ENCODE results near the gene DIS3L. TPM values are rescaled to one million over a fixed set of nuclear protein-coding genes. Genes with fewer than 3 reads are reported as not detected.
"Not testable (repeated sequence)": the region's sequence is repeated elsewhere in the genome, so short reads cannot be mapped to it uniquely, and the experiment has no call there.

DIS3L gene
- total RNA-seq, 1 donor from 2014 or later: 13.1 TPM

GRCh38 chr15:66302489-66303278, 9.3 kb downstream of the DIS3L start:
- no peaks in the 10 kb centered on the region for H3K4me1 Mint-ChIP-seq (ENCODE audit: unreplicated experiment)

GRCh38 chr15:66304425-66304824, 11.1 kb downstream of the DIS3L start:
- not testable (repeated sequence) for DNase-seq (ENCODE audit: low spot score); H3K27ac Mint-ChIP-seq (ENCODE audit: unreplicated experiment); H3K27me3 Mint-ChIP-seq (ENCODE audit: unreplicated experiment); H3K4me3 Mint-ChIP-seq (ENCODE audit: unreplicated experiment); H3K36me3 Mint-ChIP-seq (ENCODE audit: low read depth, unreplicated experiment); H3K4me1 Mint-ChIP-seq (ENCODE audit: unreplicated experiment); H3K9me3 Mint-ChIP-seq (ENCODE audit: unreplicated experiment)

More at GRCh38 chr15:66302489-66303278, 9.3 kb downstream of the DIS3L start:
- Mint-ChIP-seq H3K9me3 (ENCODE audit: unreplicated experiment) (no peaks in the 10 kb centered on the region), H3K4me3 (ENCODE audit: unreplicated experiment) (no peak overlapping the region), H3K36me3 (ENCODE audit: low read depth, unreplicated experiment) (no peaks in the 10 kb centered on the region), H3K27me3 (ENCODE audit: unreplicated experiment) (peaks cover 1% of the 10 kb centered on the region), H3K27ac (ENCODE audit: unreplicated experiment) (no peak overlapping the region)
- no peak for DNase-seq (ENCODE audit: low spot score)
- TF ChIP-seq CTCF (IDR thresholded peaks at IDR 0.05; ENCODE audit: unreplicated experiment): no peak

DNA sequence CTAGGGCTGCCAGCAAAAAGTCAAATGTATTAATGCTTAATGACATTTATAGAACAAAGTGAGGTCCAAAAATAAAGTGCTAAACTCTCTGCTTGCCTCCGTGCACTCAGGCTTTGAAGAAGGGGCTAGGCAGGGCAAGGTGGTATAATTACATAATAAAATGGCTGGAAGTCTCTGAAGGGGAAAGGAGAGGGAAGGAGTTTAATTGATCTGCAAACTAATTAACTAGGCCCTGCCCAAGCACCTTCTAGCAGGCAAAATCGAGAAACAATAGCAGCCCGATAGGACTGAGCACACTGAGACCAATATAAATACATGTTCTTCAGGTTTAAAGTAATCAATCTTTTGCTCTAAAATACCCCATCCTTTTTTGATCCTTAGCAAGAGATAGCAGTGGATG, 13.0 kb downstream of the DIS3L start:
- Mint-ChIP-seq H3K27me3 (ENCODE audit: unreplicated experiment) (peaks cover 3% of the 10 kb centered on the region), H3K4me3 (ENCODE audit: unreplicated experiment) (no peak overlapping the region), H3K9me3 (ENCODE audit: unreplicated experiment) (no peaks in the 10 kb centered on the region), H3K36me3 (ENCODE audit: low read depth, unreplicated experiment) (peaks cover 4% of the 10 kb centered on the region), H3K4me1 (ENCODE audit: unreplicated experiment) (peaks cover 2% of the 10 kb centered on the region), H3K27ac (ENCODE audit: unreplicated experiment) (no peak overlapping the region)
- TF ChIP-seq CTCF (IDR thresholded peaks at IDR 0.05; ENCODE audit: unreplicated experiment): no peak
- DNase-seq (ENCODE audit: low spot score): no peak

DNA sequence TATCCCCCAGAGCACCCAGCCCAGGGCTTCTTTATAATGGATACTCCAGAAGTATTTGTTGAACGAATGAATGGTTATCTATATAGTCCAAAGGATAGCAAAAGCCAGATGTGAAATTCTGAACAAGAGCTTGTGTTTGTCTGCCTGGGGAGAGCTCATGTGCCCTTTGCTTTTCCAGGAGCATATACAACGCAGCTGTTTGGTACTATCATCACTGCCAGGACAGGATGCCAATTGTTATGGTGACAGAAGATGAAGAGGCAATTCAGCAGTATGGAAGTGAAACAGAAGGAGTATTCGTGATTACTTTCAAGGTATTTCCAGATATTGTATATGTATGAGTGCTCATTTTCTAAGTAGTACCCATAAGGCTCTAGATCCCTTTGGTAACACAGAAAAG, 15.2 kb downstream of the DIS3L start:
- Mint-ChIP-seq H3K27ac (ENCODE audit: unreplicated experiment) (no peak overlapping the region), H3K4me1 (ENCODE audit: unreplicated experiment) (peaks cover 2% of the 10 kb centered on the region), H3K36me3 (ENCODE audit: low read depth, unreplicated experiment) (peaks cover 10% of the 10 kb centered on the region), H3K9me3 (ENCODE audit: unreplicated experiment) (no peaks in the 10 kb centered on the region), H3K4me3 (ENCODE audit: unreplicated experiment) (no peak overlapping the region), H3K27me3 (ENCODE audit: unreplicated experiment) (peaks cover 3% of the 10 kb centered on the region)
- no peak for DNase-seq (ENCODE audit: low spot score)
- no peak for TF ChIP-seq CTCF (IDR thresholded peaks at IDR 0.05; ENCODE audit: unreplicated experiment)

DNA sequence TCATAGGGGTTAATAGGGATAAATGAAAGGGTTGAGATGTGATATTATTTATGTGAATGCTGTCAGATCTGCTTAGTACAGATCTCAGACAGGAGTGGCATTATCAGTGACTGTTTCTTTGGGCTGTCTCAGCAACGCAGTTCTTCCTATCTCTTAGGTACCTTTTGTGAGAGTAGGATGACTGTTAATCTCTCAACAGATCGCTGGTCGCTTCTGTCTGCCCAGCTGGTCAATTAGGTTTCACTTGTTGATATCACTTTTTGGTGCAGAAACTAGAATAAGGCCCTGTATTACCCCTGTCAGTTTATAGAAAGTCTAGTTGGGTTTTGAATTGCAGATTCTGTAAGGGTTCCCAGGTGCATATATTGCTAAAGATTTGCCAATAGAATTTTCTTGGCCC, 16.5 kb downstream of the DIS3L start:
- H3K27ac Mint-ChIP-seq (ENCODE audit: unreplicated experiment): no peak overlapping the region
- no peaks in the 10 kb centered on the region for H3K9me3 Mint-ChIP-seq (ENCODE audit: unreplicated experiment)
- H3K27me3 Mint-ChIP-seq (ENCODE audit: unreplicated experiment): peaks cover 3% of the 10 kb centered on the region
- no peak for DNase-seq (ENCODE audit: low spot score)
- H3K36me3 Mint-ChIP-seq (ENCODE audit: low read depth, unreplicated experiment): peaks cover 10% of the 10 kb centered on the region
- H3K4me1 Mint-ChIP-seq (ENCODE audit: unreplicated experiment): peaks cover 2% of the 10 kb centered on the region
- TF ChIP-seq CTCF (IDR thresholded peaks at IDR 0.05; ENCODE audit: unreplicated experiment): no peak
- no peak overlapping the region for H3K4me3 Mint-ChIP-seq (ENCODE audit: unreplicated experiment)
